GM12878 (cell line): ENCODE data around the gene ZSWIM7. TPM values are rescaled to one million over a fixed set of nuclear protein-coding genes. Genes with fewer than 3 reads are reported as not detected.

Experiments
- ATAC-seq: fragments of 200-7000 bp; cut with Tn5 transposase; 3 replicates; pipeline ENCODE4 v1.9.1; 2020; ENCODE audit warnings: mild to moderate bottlenecking, moderate library complexity
- BruUV-seq: library from RNA; stranded (reverse); fragments of 400-500 nt; replicated peaks from 2 replicates; lab custom pipeline; 2021; lab: Mats Ljungman, UMichigan
- CTCF ChIA-PET: fragments of 300-600 bp; sonication (Branson Sonifier 250); formaldehyde crosslinking; extraction: SDS; loops from one replicate; lab custom pipeline; 2021; ENCODE audit warnings: inconsistent platforms; lab: Yijun Ruan, JAX
- POLR2A ChIA-PET: fragments of 350-600 bp; formaldehyde crosslinking; extraction: SDS; loops from one replicate; lab custom pipeline; 2021; ENCODE audit warnings: inconsistent platforms; lab: Charles Lee
- RAD21 ChIA-PET: fragments of 300-600 bp; sonication (Branson Sonifier 250); formaldehyde crosslinking; loops from one replicate; lab custom pipeline; 2023; ENCODE audit warnings: antibody characterized with exemption; ENCODE audit not compliant: unreplicated experiment; lab: Charles Lee
- SMC1A ChIA-PET: fragments of 300-600 bp; sonication (Branson Sonifier 250); formaldehyde crosslinking; loops from one replicate; lab custom pipeline; 2023; ENCODE audit not compliant: unreplicated experiment, uncharacterized antibody; lab: Charles Lee
- DNase-seq: peaks from one replicate; pipeline ENCODE4 v3.0.0-alpha.2; 2011; ENCODE audit warnings: low read depth, low spot score
- FAIRE-seq: peaks from 3 replicates; lab custom pipeline; 2011; peaks lifted over from hg19 to GRCh38; lab: Jason Lieb, UNC
- H2AFZ ChIP-seq: 2 replicates; pipeline ENCODE4 v1.6.0; 2011; ENCODE audit warnings: low read depth, low read length, control low read depth; ENCODE audit not compliant: control insufficient read depth
- H3K27ac ChIP-seq: 2 replicates; pipeline ENCODE4 v1.5.1; 2011; ENCODE audit warnings: control low read depth; ENCODE audit not compliant: control insufficient read depth, insufficient read depth
- H3K27me3 ChIP-seq, 2 experiments: replicated peaks in 1 of 2; 2 replicates each; pipeline versions ENCODE4 v1.6.0 to v1.6.1; 2011; ENCODE audit warnings: low read length in 1 of 2; ENCODE audit not compliant: control insufficient read depth in 2 of 2, insufficient read depth in 2 of 2
- H3K36me3 ChIP-seq, 2 experiments: 2 replicates each; pipeline ENCODE4 v1.5.1; 2011; ENCODE audit warnings: low read length in 1 of 2; ENCODE audit not compliant: control insufficient read depth in 2 of 2, insufficient read depth in 2 of 2
- H3K4me1 ChIP-seq: 2 replicates; pipeline ENCODE4 v1.6.1; 2011; ENCODE audit warnings: mild to moderate bottlenecking, low read length, moderate library complexity, mixed read lengths; ENCODE audit not compliant: control insufficient read depth, insufficient read depth
- H3K4me2 ChIP-seq: 2 replicates; pipeline ENCODE4 v1.6.0; 2011; ENCODE audit warnings: control low read depth; ENCODE audit not compliant: control insufficient read depth, insufficient read depth
- H3K4me3 ChIP-seq: fragments of 200-600 bp; sonication (generic); 2 replicates; pipeline ENCODE4 v1.5.1; 2016
- H3K79me2 ChIP-seq: 2 replicates; pipeline ENCODE4 v1.6.0; 2011; ENCODE audit warnings: low read length; ENCODE audit not compliant: control insufficient read depth, insufficient read depth
- H3K9ac ChIP-seq: 2 replicates; pipeline ENCODE4 v1.8.0; 2011; ENCODE audit warnings: low read length, control low read depth, mixed read lengths; ENCODE audit not compliant: control insufficient read depth, insufficient read depth
- H3K9me3 ChIP-seq: replicated peaks from 3 replicates; pipeline ENCODE4 v1.5.1; 2011; ENCODE audit warnings: mild to moderate bottlenecking, low read length; ENCODE audit not compliant: control insufficient read depth, insufficient read depth
- H4K20me1 ChIP-seq: 2 replicates; pipeline ENCODE4 v1.6.0; 2011; ENCODE audit not compliant: control insufficient read depth, insufficient read depth
- BCL11A ChIP-seq: IDR thresholded peaks from 2 replicates; pipeline ENCODE4 v1.6.1; 2011; ENCODE audit warnings: low read depth, low read length
- EZH2 ChIP-seq: IDR thresholded peaks from 2 replicates; pipeline ENCODE4 v1.6.1; 2012; ENCODE audit warnings: low read depth, mild to moderate bottlenecking, control low read depth, inconsistent platforms, low read length, borderline replicate concordance; ENCODE audit not compliant: control insufficient read depth
- FOXM1 ChIP-seq: IDR thresholded peaks from 2 replicates; pipeline ENCODE4 v1.6.1; 2012; ENCODE audit warnings: low read depth, mild to moderate bottlenecking, inconsistent platforms, low read length, moderate library complexity
- GABPA ChIP-seq: IDR thresholded peaks from 2 replicates; pipeline ENCODE4 v1.6.1; 2014; ENCODE audit warnings: antibody characterized with exemption, low read depth, mild to moderate bottlenecking, inconsistent platforms
- HDAC6 ChIP-seq: fragments of 200-600 bp; sonication (generic); IDR thresholded peaks from one replicate; pipeline ENCODE4 v1.8.0; 2017; ENCODE audit warnings: antibody characterized with exemption; ENCODE audit not compliant: unreplicated experiment
- KAT2A ChIP-seq: conservative IDR thresholded peaks from 2 replicates; pipeline ENCODE4 v1.6.1; 2011; ENCODE audit warnings: low read depth, low read length; ENCODE audit not compliant: control insufficient read depth
- RFX5 ChIP-seq: IDR thresholded peaks from 2 replicates; pipeline ENCODE4 v1.6.1; 2011; ENCODE audit warnings: low read depth, low read length, improper control_type of control experiment
- SMAD5 ChIP-seq: IDR thresholded peaks from 2 replicates; pipeline ENCODE4 v1.6.1; 2016; ENCODE audit warnings: antibody characterized with exemption, low read depth
- SUZ12 ChIP-seq: fragments of 200-600 bp; sonication (generic); IDR thresholded peaks from one replicate; pipeline ENCODE4 v1.6.1; 2018; ENCODE audit warnings: antibody characterized with exemption, mild to moderate bottlenecking; ENCODE audit not compliant: unreplicated experiment
- ZNF207 ChIP-seq: fragments of 450-650 bp; IDR thresholded peaks from 2 replicates; pipeline ENCODE4 v1.6.1; 2014; ENCODE audit warnings: antibody characterized with exemption, mild to moderate bottlenecking, borderline replicate concordance
- ZNF24 ChIP-seq: fragments of 450-650 bp; IDR thresholded peaks from 2 replicates; pipeline ENCODE4 v1.6.1; 2017; ENCODE audit warnings: antibody characterized with exemption, mild to moderate bottlenecking
- WGBS: methylation state at CpG from one replicate; pipeline ENCODE4 v1.1.6; 2016; ENCODE audit warnings: low lambda C conversion rate; ENCODE audit not compliant: insufficient replicate concordance, insufficient coverage; ENCODE audit errors: missing lambda C conversion rate; 5-methylcytosine and 5-hydroxymethylcytosine counted together
- in situ Hi-C: fragments of 300-500 bp; cut with MboI; formaldehyde crosslinking; loops from 9 replicates; pipeline ENCODE4 v1.14.3; 2018; ENCODE audit warnings: mixed read lengths
- intact Hi-C: fragments of 100-400 bp; cut with micrococcal nuclease; formaldehyde crosslinking; loops from one replicate; pipeline ENCODE4 v1.14.2; 2022; ENCODE audit not compliant: unreplicated experiment
- polyA plus RNA-seq, 11 experiments: library from polyadenylated mRNA; depleted of rRNA in 4 of 11; unstranded in 6 of 11; stranded (reverse) in 5 of 11; fragments of >200 nt; fragmentation: Nextera tagmentation in 4 of 11; fragmentation: Illumina TruSeq in 1 of 11; extraction: Ambion mirVana in 4 of 11; extraction: Trizol in 1 of 11; gene quantifications; 1 replicate in 1 of 11; 2 replicates in 10 of 11; pipeline versions ENCODE4 v1.2.1 to v1.2.3, GENCODE V29; 2011 to 2016; ENCODE audit warnings: inconsistent platforms in 2 of 11, missing spikeins in 2 of 11, low read depth in 1 of 11
- total RNA-seq, 4 experiments: library from RNA; depleted of rRNA in 3 of 4; stranded (reverse); fragments of >200 nt in 3 of 4; fragmentation: Illumina TruSeq in 1 of 4; extraction: Trizol in 1 of 4; gene quantifications; 2 replicates each; pipeline versions ENCODE4 v1.2.1 to v1.2.3, GENCODE V29; 2013 to 2021
- TF ChIP-seq, protein P1 (sequence below): fragments of 450-650 bp; IDR thresholded peaks from 2 replicates; pipeline ENCODE4 v1.6.1; 2014; ENCODE audit warnings: mild to moderate bottlenecking
- TF ChIP-seq, protein P2 (sequence below): IDR thresholded peaks from 2 replicates; pipeline ENCODE4 v1.6.1; 2011; ENCODE audit warnings: low read depth, mild to moderate bottlenecking, low read length, moderate library complexity, borderline replicate concordance; ENCODE audit errors: extremely low read depth
- TF ChIP-seq, protein P3 (sequence below): fragments of 450-650 bp; IDR thresholded peaks from 2 replicates; pipeline ENCODE4 v1.6.1; 2018; ENCODE audit warnings: mild to moderate bottlenecking, low read depth, moderate library complexity; ENCODE audit not compliant: partially characterized antibody

Gene ZSWIM7
- total and polyA plus RNA-seq, 10 of the 15 experiments (the other 5 are each of a cell fraction or from before 2014, with no cell fraction given), result 7.0 to 26.6 (median 9.9) TPM

GRCh38 chr17:15947271-15947670 lies 52.2 kb downstream of the ZSWIM7 start:
- no peak overlapping the region for H3K27ac ChIP-seq
- ChIA-PET CTCF (no interaction called here), POLR2A (no interaction called here), RAD21 (no interaction called here), SMC1A (no interaction called here)
- H2AFZ ChIP-seq, result no peak overlapping the region
- H3K9ac ChIP-seq, result no peak overlapping the region
- H3K4me3 ChIP-seq, result no peak overlapping the region
- DNase-seq, result no peak
- BruUV-seq, result no TSS peak
- H3K27me3 ChIP-seq, result peaks cover 7 to 17% of the 10 kb centered on the region in 2 experiments
- in situ Hi-C loops (no loop called here), intact Hi-C loops (no loop called here)
- FAIRE-seq, result no peak
- 30% methylated on average over 3 of the region's 3 CpGs for WGBS
- H3K4me1 ChIP-seq, result no peaks in the 10 kb centered on the region
- no peaks in the 10 kb centered on the region for H4K20me1 ChIP-seq
- no peak for ATAC-seq
- TF ChIP-seq SMAD5, result no peak
- no peak for TF ChIP-seq ZNF24
- TF ChIP-seq, protein P1, sequence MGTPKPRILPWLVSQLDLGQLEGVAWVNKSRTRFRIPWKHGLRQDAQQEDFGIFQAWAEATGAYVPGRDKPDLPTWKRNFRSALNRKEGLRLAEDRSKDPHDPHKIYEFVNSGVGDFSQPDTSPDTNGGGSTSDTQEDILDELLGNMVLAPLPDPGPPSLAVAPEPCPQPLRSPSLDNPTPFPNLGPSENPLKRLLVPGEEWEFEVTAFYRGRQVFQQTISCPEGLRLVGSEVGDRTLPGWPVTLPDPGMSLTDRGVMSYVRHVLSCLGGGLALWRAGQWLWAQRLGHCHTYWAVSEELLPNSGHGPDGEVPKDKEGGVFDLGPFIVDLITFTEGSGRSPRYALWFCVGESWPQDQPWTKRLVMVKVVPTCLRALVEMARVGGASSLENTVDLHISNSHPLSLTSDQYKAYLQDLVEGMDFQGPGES, result no peak
- no peak for TF ChIP-seq BCL11A
- TF ChIP-seq EZH2, result no peak
- TF ChIP-seq HDAC6, result no peak
- no peak for TF ChIP-seq RFX5
- TF ChIP-seq GABPA, result no peak
- no peaks in the 10 kb centered on the region for H3K36me3 ChIP-seq
- H3K9me3 ChIP-seq, result peaks cover 2% of the 10 kb centered on the region; the same call in 2 of the 3 replicates
- H3K4me2 ChIP-seq, result no peak overlapping the region
- H3K79me2 ChIP-seq, result no peaks in the 10 kb centered on the region

DNA sequence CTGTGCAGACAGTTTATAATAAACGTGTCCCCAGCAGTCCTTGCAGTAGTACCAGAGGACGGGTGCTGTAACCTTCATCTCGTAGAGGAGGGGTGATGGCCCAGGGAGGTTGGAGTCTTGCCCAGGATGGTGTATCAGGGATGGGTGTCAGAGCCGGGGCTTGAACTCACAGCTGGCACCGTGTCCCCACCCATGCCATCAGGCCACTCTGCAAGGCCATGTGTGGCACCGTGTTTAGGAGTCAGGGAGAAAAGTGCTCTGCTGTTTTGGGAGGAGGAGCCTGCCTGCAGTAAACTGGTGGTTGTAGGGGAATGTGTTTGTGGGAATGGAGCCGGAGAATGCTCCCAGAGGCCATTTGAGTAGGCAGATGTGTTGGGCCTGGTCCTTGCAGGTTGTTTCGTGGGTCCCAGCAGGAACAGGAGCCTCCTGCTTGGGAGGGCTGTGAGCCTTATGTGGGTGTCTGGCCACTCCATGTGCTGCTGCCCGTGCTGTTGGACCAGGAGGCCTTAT lies 52.8 kb downstream of the ZSWIM7 start:
- intact Hi-C loops, result no loop called here
- Histone ChIP-seq H3K4me3 (no peak overlapping the region), H3K79me2 (no peaks in the 10 kb centered on the region), H3K4me2 (no peak overlapping the region), H3K4me1 (no peaks in the 10 kb centered on the region), H3K9me3 (peaks cover 2% of the 10 kb centered on the region; the same call in 2 of the 3 replicates), H3K9ac (no peak overlapping the region), H2AFZ (no peak overlapping the region), H3K27me3 (peaks cover 7 to 17% of the 10 kb centered on the region in 2 experiments), H3K36me3 (no peaks in the 10 kb centered on the region), H4K20me1 (no peaks in the 10 kb centered on the region), H3K27ac (no peak overlapping the region)
- FAIRE-seq, result no peak
- in situ Hi-C loops, result no loop called here
- ChIA-PET CTCF (no interaction called here), RAD21 (no interaction called here), POLR2A (no interaction called here), SMC1A (no interaction called here)
- WGBS, result 66% methylated on average over 9 of the region's 9 CpGs
- BruUV-seq, result no TSS peak
- no peak for DNase-seq
- ATAC-seq, result no peak
- TF ChIP-seq FOXM1, result no peak
- no peak for TF ChIP-seq KAT2A
- TF ChIP-seq, protein P2, sequence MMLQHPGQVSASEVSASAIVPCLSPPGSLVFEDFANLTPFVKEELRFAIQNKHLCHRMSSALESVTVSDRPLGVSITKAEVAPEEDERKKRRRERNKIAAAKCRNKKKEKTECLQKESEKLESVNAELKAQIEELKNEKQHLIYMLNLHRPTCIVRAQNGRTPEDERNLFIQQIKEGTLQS, result no peak
- TF ChIP-seq, protein P3, sequence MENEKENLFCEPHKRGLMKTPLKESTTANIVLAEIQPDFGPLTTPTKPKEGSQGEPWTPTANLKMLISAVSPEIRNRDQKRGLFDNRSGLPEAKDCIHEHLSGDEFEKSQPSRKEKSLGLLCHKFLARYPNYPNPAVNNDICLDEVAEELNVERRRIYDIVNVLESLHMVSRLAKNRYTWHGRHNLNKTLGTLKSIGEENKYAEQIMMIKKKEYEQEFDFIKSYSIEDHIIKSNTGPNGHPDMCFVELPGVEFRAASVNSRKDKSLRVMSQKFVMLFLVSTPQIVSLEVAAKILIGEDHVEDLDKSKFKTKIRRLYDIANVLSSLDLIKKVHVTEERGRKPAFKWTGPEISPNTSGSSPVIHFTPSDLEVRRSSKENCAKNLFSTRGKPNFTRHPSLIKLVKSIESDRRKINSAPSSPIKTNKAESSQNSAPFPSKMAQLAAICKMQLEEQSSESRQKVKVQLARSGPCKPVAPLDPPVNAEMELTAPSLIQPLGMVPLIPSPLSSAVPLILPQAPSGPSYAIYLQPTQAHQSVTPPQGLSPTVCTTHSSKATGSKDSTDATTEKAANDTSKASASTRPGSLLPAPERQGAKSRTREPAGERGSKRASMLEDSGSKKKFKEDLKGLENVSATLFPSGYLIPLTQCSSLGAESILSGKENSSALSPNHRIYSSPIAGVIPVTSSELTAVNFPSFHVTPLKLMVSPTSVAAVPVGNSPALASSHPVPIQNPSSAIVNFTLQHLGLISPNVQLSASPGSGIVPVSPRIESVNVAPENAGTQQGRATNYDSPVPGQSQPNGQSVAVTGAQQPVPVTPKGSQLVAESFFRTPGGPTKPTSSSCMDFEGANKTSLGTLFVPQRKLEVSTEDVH, result no peak
- no peak for TF ChIP-seq SUZ12
- TF ChIP-seq ZNF207, result no peak
